IMR-90 (cell line): ENCODE data around the gene G3BP2. TPM values are rescaled to one million over a fixed set of nuclear protein-coding genes. Genes with fewer than 3 reads are reported as not detected.

Experiments
- ATAC-seq: fragments of 200-7000 bp; cut with Tn5 transposase; 2 replicates; pipeline ENCODE4 v1.9.1; 2020; ENCODE audit warnings: low read depth, mild to moderate bottlenecking, moderate library complexity
- BruUV-seq: library from RNA; stranded (reverse); fragments of 400-500 nt; replicated peaks from 2 replicates; lab custom pipeline; 2021; lab: Mats Ljungman, UMichigan
- CTCF ChIA-PET: fragments of 300-600 bp; formaldehyde crosslinking; extraction: SDS; loops from one replicate; lab custom pipeline; 2021; ENCODE audit warnings: antibody characterized with exemption; lab: Yijun Ruan, JAX
- POLR2A ChIA-PET: fragments of 300-600 bp; sonication (Branson Sonifier 250); formaldehyde crosslinking; loops from one replicate; lab custom pipeline; 2022; ENCODE audit warnings: antibody characterized with exemption; ENCODE audit not compliant: unreplicated experiment; lab: Charles Lee
- DNase-seq: peaks from one replicate; pipeline ENCODE4 v3.0.0; 2013
- H2AFZ ChIP-seq: replicated peaks from 2 replicates; pipeline ENCODE3; 2013; ENCODE audit warnings: low read length, mild to moderate bottlenecking; ENCODE audit not compliant: poor library complexity
- H2AK5ac ChIP-seq: 2 replicates; pipeline ENCODE4 v1.6.1; 2013; ENCODE audit warnings: low read depth, low read length, inconsistent platforms
- H2AK9ac ChIP-seq: replicated peaks from 2 replicates; pipeline ENCODE3; 2013; ENCODE audit warnings: mild to moderate bottlenecking, low read depth, low read length, moderate library complexity; ENCODE audit not compliant: poor library complexity
- H2BK120ac ChIP-seq: 2 replicates; pipeline ENCODE4 v1.6.1; 2013; ENCODE audit warnings: low read depth, low read length, inconsistent platforms
- H2BK15ac ChIP-seq: 3 replicates; pipeline ENCODE4 v1.6.1; 2013; ENCODE audit warnings: low read depth, low read length, inconsistent platforms
- H2BK20ac ChIP-seq: 2 replicates; pipeline ENCODE4 v1.6.1; 2013; ENCODE audit warnings: low read depth, mild to moderate bottlenecking, inconsistent platforms, low read length, moderate library complexity
- H2BK5ac ChIP-seq: 2 replicates; pipeline ENCODE4 v1.6.1; 2013; ENCODE audit warnings: mild to moderate bottlenecking, low read depth, low read length, inconsistent platforms; ENCODE audit not compliant: poor library complexity, severe bottlenecking
- H3K14ac ChIP-seq: replicated peaks from 2 replicates; pipeline ENCODE4 v1.6.1; 2013; ENCODE audit warnings: low read depth, low read length, inconsistent platforms
- H3K18ac ChIP-seq: 2 replicates; pipeline ENCODE4 v1.6.1; 2013; ENCODE audit warnings: low read depth, low read length, control low read depth
- H3K23ac ChIP-seq: 2 replicates; pipeline ENCODE4 v1.6.1; 2013; ENCODE audit warnings: low read depth, low read length, inconsistent platforms
- H3K27ac ChIP-seq: 2 replicates; pipeline ENCODE4 v1.5.1; 2013; ENCODE audit warnings: mild to moderate bottlenecking, control low read depth, low read length; ENCODE audit not compliant: insufficient read depth
- H3K27me3 ChIP-seq: 2 replicates; pipeline ENCODE4 v1.6.1; 2013; ENCODE audit warnings: low read length; ENCODE audit not compliant: control insufficient read depth, insufficient read depth
- H3K36me3 ChIP-seq: 2 replicates; pipeline ENCODE4 v1.6.1; 2013; ENCODE audit warnings: low read length, mixed read lengths; ENCODE audit not compliant: control insufficient read depth, insufficient read depth
- H3K4ac ChIP-seq: 2 replicates; pipeline ENCODE4 v1.6.1; 2013; ENCODE audit warnings: low read depth, low read length, inconsistent platforms
- H3K4me1 ChIP-seq: 2 replicates; pipeline ENCODE4 v1.6.1; 2013; ENCODE audit warnings: low read length, mixed read lengths; ENCODE audit not compliant: control insufficient read depth, insufficient read depth
- H3K4me2 ChIP-seq: 2 replicates; pipeline ENCODE4 v1.6.1; 2013; ENCODE audit warnings: low read depth, mild to moderate bottlenecking, control low read depth, low read length, moderate library complexity
- H3K4me3 ChIP-seq: 2 replicates; pipeline ENCODE4 v1.5.1; 2013; ENCODE audit warnings: low read depth, mild to moderate bottlenecking, control low read depth, low read length, moderate library complexity; ENCODE audit not compliant: insufficient read depth
- H3K56ac ChIP-seq: 2 replicates; pipeline ENCODE4 v1.6.1; 2013; ENCODE audit warnings: low read length, inconsistent platforms; ENCODE audit not compliant: insufficient read depth; ENCODE audit errors: extremely low read depth
- H3K79me1 ChIP-seq, 2 experiments: 2 replicates each; pipeline ENCODE4 v1.6.1; 2013; ENCODE audit warnings: low read length in 2 of 2, inconsistent platforms in 1 of 2, low read depth in 1 of 2
- H3K9ac ChIP-seq: 2 replicates; pipeline ENCODE4 v1.6.1; 2013; ENCODE audit warnings: low read depth, low read length, control low read depth
- H3K9me1 ChIP-seq: 2 replicates; pipeline ENCODE4 v1.6.1; 2013; ENCODE audit warnings: low read length, inconsistent platforms; ENCODE audit not compliant: insufficient read depth
- H3K9me3 ChIP-seq: 2 replicates; pipeline ENCODE4 v1.6.1; 2013; ENCODE audit warnings: low read length; ENCODE audit not compliant: control insufficient read depth, insufficient read depth
- H4K20me1 ChIP-seq: 2 replicates; pipeline ENCODE4 v1.6.1; 2013; ENCODE audit warnings: low read length, inconsistent platforms; ENCODE audit not compliant: insufficient read depth
- H4K5ac ChIP-seq: 2 replicates; pipeline ENCODE4 v1.6.1; 2013; ENCODE audit warnings: mild to moderate bottlenecking, low read depth, low read length, control low read depth
- H4K8ac ChIP-seq, 2 experiments: 2 replicates each; pipeline ENCODE4 v1.6.1; 2013; ENCODE audit warnings: low read depth in 2 of 2, low read length in 2 of 2, control low read depth in 1 of 2, inconsistent platforms in 1 of 2
- H4K91ac ChIP-seq: 2 replicates; pipeline ENCODE4 v1.6.1; 2013; ENCODE audit warnings: low read depth, low read length, inconsistent platforms; ENCODE audit not compliant: insufficient read depth
- BHLHE40 ChIP-seq: fragments of 150-350 bp; IDR thresholded peaks from 2 replicates; pipeline ENCODE4 v1.6.1; 2016; ENCODE audit warnings: mild to moderate bottlenecking, low read depth, low read length
- CHD1 ChIP-seq: IDR thresholded peaks from 2 replicates; pipeline ENCODE4 v1.6.1; 2012; ENCODE audit warnings: low read depth, low read length, improper control_type of control experiment
- CTCF ChIP-seq: conservative IDR thresholded peaks from 2 replicates; pipeline ENCODE4 v1.5.1; 2012; ENCODE audit warnings: mild to moderate bottlenecking, low read depth, low read length, improper control_type of control experiment
- ELK1 ChIP-seq: fragments of 150-350 bp; IDR thresholded peaks from 2 replicates; pipeline ENCODE4 v1.6.1; 2016; ENCODE audit warnings: low read depth, mild to moderate bottlenecking, low read length, moderate library complexity, borderline replicate concordance
- FOS ChIP-seq: fragments of 150-350 bp; IDR thresholded peaks from 2 replicates; pipeline ENCODE4 v1.6.1; 2016; ENCODE audit warnings: low read depth, low read length
- MAFK ChIP-seq: IDR thresholded peaks from 2 replicates; pipeline ENCODE4 v1.6.1; 2012; ENCODE audit warnings: low read depth, low read length, improper control_type of control experiment
- MAZ ChIP-seq: IDR thresholded peaks from 2 replicates; pipeline ENCODE4 v1.6.1; 2012; ENCODE audit warnings: low read depth, mild to moderate bottlenecking, low read length, improper control_type of control experiment, moderate library complexity, borderline replicate concordance
- MXI1 ChIP-seq: IDR thresholded peaks from 2 replicates; pipeline ENCODE4 v1.6.1; 2012; ENCODE audit warnings: low read depth, mild to moderate bottlenecking, low read length, moderate library complexity, borderline replicate concordance
- NFE2L2 ChIP-seq: fragments of 150-350 bp; IDR thresholded peaks from 2 replicates; pipeline ENCODE4 v1.6.1; 2016; ENCODE audit warnings: low read depth, mild to moderate bottlenecking, low read length
- POLR2A ChIP-seq: IDR thresholded peaks from 2 replicates; pipeline ENCODE4 v1.6.1; 2012; ENCODE audit warnings: mild to moderate bottlenecking, low read depth, low read length
- RCOR1 ChIP-seq: IDR thresholded peaks from 2 replicates; pipeline ENCODE4 v1.6.1; 2012; ENCODE audit warnings: mild to moderate bottlenecking, low read length, improper control_type of control experiment; ENCODE audit not compliant: insufficient replicate concordance
- RFX5 ChIP-seq: IDR thresholded peaks from 2 replicates; pipeline ENCODE4 v1.8.0; 2012; ENCODE audit warnings: low read depth, mild to moderate bottlenecking, low read length, moderate library complexity
- USF2 ChIP-seq: fragments of 150-350 bp; IDR thresholded peaks from 2 replicates; pipeline ENCODE4 v1.6.1; 2017; ENCODE audit warnings: mild to moderate bottlenecking, antibody characterized with exemption, low read length, low read depth
- WGBS, 2 experiments: methylation state at CpG; one replicate each; pipeline versions ENCODE4 v1.1.5 to v1.1.7; 2013; ENCODE audit warnings: missing lambda C conversion rate in 2 of 2; ENCODE audit not compliant: insufficient read length in 1 of 2; ENCODE audit errors: extremely low coverage in 2 of 2; 5-methylcytosine and 5-hydroxymethylcytosine counted together
- dilution Hi-C: fragments of 300-500 bp; cut with HindIII; formaldehyde crosslinking; loops from one replicate; pipeline ENCODE4 v1.14.3; 2018; ENCODE audit warnings: low sequenced_read_pairs; ENCODE audit not compliant: unreplicated experiment
- in situ Hi-C: fragments of 300-500 bp; cut with MboI; formaldehyde crosslinking; loops from 3 replicates; pipeline ENCODE4 v1.14.3; 2019; ENCODE audit warnings: low sequenced_read_pairs, inconsistent platforms, mixed read lengths
- intact Hi-C: fragments of 100-400 bp; cut with micrococcal nuclease; formaldehyde crosslinking; loops from 2 replicates; pipeline ENCODE4 v1.10.0; 2022
- polyA plus RNA-seq, 3 experiments: library from polyadenylated mRNA; depleted of rRNA; stranded (reverse); fragments of >200 nt; gene quantifications; 2 replicates each; pipeline ENCODE4 v1.2.3, GENCODE V29; 2012; ENCODE audit warnings: low replicate concordance in 1 of 3
- total RNA-seq: library from RNA; depleted of rRNA; stranded (reverse); fragments of >200 nt; gene quantifications from 2 replicates; pipeline ENCODE4 v1.2.3, GENCODE V29; 2012

The G3BP2 gene
- total and polyA plus RNA-seq, 2 of the 4 experiments (the other 2 are of a cell fraction), result 80.5 to 183 TPM

GRCh38 chr4:75722417-75722816, 49.2 kb upstream of the G3BP2 start:
- no CpG with 5 or more reads among the region's 3 CpGs for WGBS, 2 experiments
- POLR2A ChIA-PET, result no interaction called here
- Histone ChIP-seq H4K8ac (no peak overlapping the region; a peak in 1 of 4 replicates), H4K5ac (no peak overlapping the region), H2BK5ac (no peak overlapping the region), H3K27me3 (no peaks in the 10 kb centered on the region), H4K91ac (no peak overlapping the region), H3K79me1 (peaks cover 3 to 41% of the 10 kb centered on the region in 2 experiments; a peak in 2 of 4 replicates), H2AK5ac (no peak overlapping the region), H2BK120ac (no peak overlapping the region), H3K9ac (no peak overlapping the region), H2AK9ac (no peak overlapping the region), H3K18ac (no peak overlapping the region), H4K20me1 (peaks cover 10% of the 10 kb centered on the region; the same call in 1 of the 2 replicates), H3K36me3 (no peaks in the 10 kb centered on the region), H3K23ac (0 out of 2 replicates have a peak overlapping the region, but pooled peaks have one; percentile 38), H3K14ac (no peak overlapping the region), H3K4me1 (peaks cover 4% of the 10 kb centered on the region; the same call in 1 of the 2 replicates), H3K27ac (no peak overlapping the region), H3K4ac (no peak overlapping the region), H2BK20ac (no peak overlapping the region), H3K4me3 (no peak overlapping the region), H3K9me3 (no peaks in the 10 kb centered on the region), H3K9me1 (no peaks in the 10 kb centered on the region; the same call in 1 of the 2 replicates), H2BK15ac (no peak overlapping the region), H3K4me2 (no peak overlapping the region; the same call in 1 of the 2 replicates), H3K56ac (no peak overlapping the region), H2AFZ (no peak overlapping the region)
- intact Hi-C loops (loop anchor here (5.0 kb wide), 1 partner anchor 65 kb away; no protein-coding TSS in a partner anchor), dilution Hi-C loops (no loop called here), in situ Hi-C loops (no loop called here)
- CTCF ChIA-PET, result interaction anchor here (0.6 to 2.3 kb wide), 3 partner anchors 10 to 620 kb away, joined by 3 to 5 read pairs (median 3); no protein-coding TSS in a partner anchor
- no peak for ATAC-seq
- TF ChIP-seq MAZ, result no peak
- no peak for TF ChIP-seq CHD1
- no peak for TF ChIP-seq USF2
- no peak for TF ChIP-seq BHLHE40
- no peak for TF ChIP-seq MAFK
- no peak for TF ChIP-seq MXI1
- no peak for TF ChIP-seq NFE2L2
- no peak for TF ChIP-seq FOS
- TF ChIP-seq ELK1, result no peak
- TF ChIP-seq RCOR1, result no peak
- no peak for TF ChIP-seq CTCF
- no peak for TF ChIP-seq POLR2A
- TF ChIP-seq RFX5, result no peak
- no TSS peak for BruUV-seq
- DNase-seq, result no peak
